Measurements from ENCODE around the gene ZNF263.

GRCh38 chr16:3254309-3254708 lies 29.0 kb upstream of the ZNF263 start:
- no peak for TF ChIP-seq CTCF (IDR thresholded peaks at IDR 0.05)
- no peak for TF ChIP-seq ZSCAN18 (CRISPR knock-in tag; IDR thresholded peaks at IDR 0.05)
- no peak for TF ChIP-seq E2F5 (CRISPR knock-in tag; IDR thresholded peaks at IDR 0.05)
- TF ChIP-seq ETV6 (CRISPR knock-in tag; IDR thresholded peaks at IDR 0.05), result no peak
- TF ChIP-seq ZNF423 (CRISPR knock-in tag; IDR thresholded peaks at IDR 0.05), result no peak
- no peak for TF ChIP-seq JAZF1 (CRISPR knock-in tag; IDR thresholded peaks at IDR 0.05)
- TF ChIP-seq SMAD3 (CRISPR knock-in tag; IDR thresholded peaks at IDR 0.05; ENCODE audit: borderline replicate concordance), result no peak

Data from WTC11 (cell line).